Esophagus muscularis mucosa (tissue), 4 donors: ENCODE results near the gene MB. TPM values are rescaled to one million over a fixed set of nuclear protein-coding genes. Genes with fewer than 3 reads are reported as not detected.

Source experiments
- DNase-seq: peaks from one replicate; pipeline ENCODE4 v3.0.0-alpha.2; 2017; ENCODE audit errors: extremely low spot score
- H3K27ac ChIP-seq, 4 donors: fragments of 200-600 bp; sonication (generic); replicated peaks in 1 of 4; 1 replicate in 3 of 4; 2 replicates in 1 of 4; pipeline ENCODE4 v1.5.1; 2016 to 2019; ENCODE audit warnings: mild to moderate bottlenecking in 1 of 4
- H3K27me3 ChIP-seq, 4 donors: fragments of 200-600 bp; sonication (generic); one replicate each; pipeline versions ENCODE4 v1.5.1 to v1.6.0; 2016 to 2019
- H3K36me3 ChIP-seq, 4 donors: fragments of 200-600 bp; sonication (generic); one replicate each; pipeline ENCODE4 v1.5.1; 2016 to 2019
- H3K4me1 ChIP-seq, 4 donors: fragments of 200-600 bp; sonication (generic); one replicate each; pipeline ENCODE4 v1.5.1; 2016 to 2019
- H3K4me3 ChIP-seq, 4 donors: fragments of 200-600 bp; sonication (generic); 1 replicate in 2 of 4; 2 replicates in 2 of 4; pipeline ENCODE4 v1.5.1; 2016 to 2019; ENCODE audit warnings: mild to moderate bottlenecking in 4 of 4, moderate library complexity in 1 of 4
- H3K9me3 ChIP-seq, 4 donors: fragments of 200-600 bp; sonication (generic); 1 replicate in 3 of 4; 2 replicates in 1 of 4; pipeline ENCODE4 v1.5.1; 2016 to 2019
- CTCF ChIP-seq, 3 experiments: fragments of 200-600 bp in 2 of 3; fragments of 450-650 bp in 1 of 3; sonication (generic) in 2 of 3; IDR thresholded peaks; one replicate each; pipeline ENCODE4 v1.5.1; 2017 to 2019; ENCODE audit warnings: antibody characterized with exemption in 3 of 3, mild to moderate bottlenecking in 2 of 3, moderate library complexity in 1 of 3
- EP300 ChIP-seq: sonication (generic); formaldehyde crosslinking; IDR thresholded peaks from one replicate; pipeline ENCODE4 v1.6.1; 2017; ENCODE audit warnings: antibody characterized with exemption
- POLR2A ChIP-seq: fragments of 450-650 bp; IDR thresholded peaks from one replicate; pipeline ENCODE4 v1.6.1; 2017; ENCODE audit warnings: antibody characterized with exemption, moderate library complexity, mild to moderate bottlenecking, low read depth
- POLR2AphosphoS5 ChIP-seq, 2 donors: sonication (generic); formaldehyde crosslinking; IDR thresholded peaks; one replicate each; pipeline ENCODE4 v1.6.1; 2017; ENCODE audit warnings: antibody characterized with exemption in 2 of 2
- whole genome bisulfite sequencing: methylation state at CpG from one replicate; pipeline ENCODE4 v1.1.5; 2018; 5-methylcytosine and 5-hydroxymethylcytosine counted together
- intact Hi-C: fragments of 100-400 bp; cut with DNase I; formaldehyde crosslinking; loops from one replicate; pipeline ENCODE4 v1.15.1; 2023
- total RNA-seq, 4 donors: library from RNA; depleted of rRNA; stranded (reverse); fragments of >200 nt; gene quantifications; one replicate each; pipeline versions ENCODE4 v1.1.0 to v1.2.1, GENCODE V29; 2016

The MB gene
- total RNA-seq, 4 donors from 2014 or later = 0.63 to 3.0 TPM; not detected in 2

GRCh38 chr22:35641494-35642120 is 24.5 kb upstream of the MB start:
- WGBS = 89% methylated on average over 7 of the region's 7 CpGs
- H3K9me3 ChIP-seq = no peaks in the 10 kb centered on the region
- peaks cover 36 to 41% (median 37%) of the 10 kb centered on the region in 4 donors for H3K4me1 ChIP-seq
- no peak overlapping the region for H3K4me3 ChIP-seq
- H3K27ac ChIP-seq = no peak overlapping the region
- TF ChIP-seq CTCF (IDR thresholded peaks at IDR 0.05) (no peak), EP300 (no peak), POLR2A (no peak), POLR2AphosphoS5 (IDR thresholded peaks at IDR 0.05) (no peak)
- H3K27me3 ChIP-seq = no peaks in the 10 kb centered on the region
- no peak for DNase-seq
- intact Hi-C loops = loop anchor here (5.0 kb wide), 1 partner anchor 101 kb away; no protein-coding TSS in a partner anchor
- H3K36me3 ChIP-seq = no peaks in the 10 kb centered on the region

- Histone ChIP-seq H3K4me1 (peaks cover 32 to 40% (median 33%) of the 10 kb centered on the region in 4 donors), H3K9me3 (no peaks in the 10 kb centered on the region), H3K36me3 (no peaks in the 10 kb centered on the region), H3K4me3 (peak overlapping the region in 3 of 4 donors; percentile 8 to 17 (median 13)), H3K27ac (peak overlapping the region; percentile 84 to 85 (median 84)), H3K27me3 (no peaks in the 10 kb centered on the region)
- TF ChIP-seq POLR2AphosphoS5 (IDR thresholded peaks at IDR 0.05) (peak; percentile 85), EP300 (no peak), CTCF (IDR thresholded peaks at IDR 0.05) (no peak), POLR2A (no peak)
- intact Hi-C loops = no loop called here
- DNase-seq = peak; percentile 95
- 12% methylated on average over 8 of the region's 13 CpGs for WGBS
Observed at GRCh38 chr22:35638410-35638809, 21.3 kb upstream of the MB start.

- Histone ChIP-seq H3K36me3 (no peaks in the 10 kb centered on the region), H3K4me3 (peak overlapping the region in 3 of 4 donors; percentile 8 to 17 (median 13)), H3K27me3 (no peaks in the 10 kb centered on the region), H3K4me1 (peaks cover 32 to 40% (median 33%) of the 10 kb centered on the region in 4 donors), H3K27ac (peak overlapping the region; percentile 84 to 85 (median 84)), H3K9me3 (no peaks in the 10 kb centered on the region)
- no peak for DNase-seq
- intact Hi-C loops = no loop called here
- TF ChIP-seq CTCF (IDR thresholded peaks at IDR 0.05) (no peak), POLR2AphosphoS5 (IDR thresholded peaks at IDR 0.05) (no peak), EP300 (no peak), POLR2A (no peak)
- WGBS = 46% methylated on average over 5 of the region's 5 CpGs
Observed at GRCh38 chr22:35638001-35638400, 20.9 kb upstream of the MB start.

- 77% methylated on average over 5 of the region's 5 CpGs for WGBS
- peak overlapping the region; percentile 84 to 85 (median 84) for H3K27ac ChIP-seq
- H3K27me3 ChIP-seq = no peaks in the 10 kb centered on the region
- no peaks in the 10 kb centered on the region for H3K9me3 ChIP-seq
- peaks cover 27 to 36% (median 29%) of the 10 kb centered on the region in 4 donors for H3K4me1 ChIP-seq
- H3K36me3 ChIP-seq = no peaks in the 10 kb centered on the region
- no peak for DNase-seq
- intact Hi-C loops = no loop called here
- no peak for TF ChIP-seq POLR2AphosphoS5 (IDR thresholded peaks at IDR 0.05)
- TF ChIP-seq EP300 = no peak
- no peak for TF ChIP-seq POLR2A
- TF ChIP-seq CTCF (IDR thresholded peaks at IDR 0.05) = no peak
- H3K4me3 ChIP-seq = no peak overlapping the region
Observed at GRCh38 chr22:35637254-35637653, 20.1 kb upstream of the MB start.
